EH (cell line): ENCODE data around the gene PTPRS.

Experiments used
- DNase-seq: peaks from one replicate; pipeline ENCODE4 v3.0.0-alpha.2; 2015; ENCODE audit warnings: low read depth

PTPRS gene

DNA sequence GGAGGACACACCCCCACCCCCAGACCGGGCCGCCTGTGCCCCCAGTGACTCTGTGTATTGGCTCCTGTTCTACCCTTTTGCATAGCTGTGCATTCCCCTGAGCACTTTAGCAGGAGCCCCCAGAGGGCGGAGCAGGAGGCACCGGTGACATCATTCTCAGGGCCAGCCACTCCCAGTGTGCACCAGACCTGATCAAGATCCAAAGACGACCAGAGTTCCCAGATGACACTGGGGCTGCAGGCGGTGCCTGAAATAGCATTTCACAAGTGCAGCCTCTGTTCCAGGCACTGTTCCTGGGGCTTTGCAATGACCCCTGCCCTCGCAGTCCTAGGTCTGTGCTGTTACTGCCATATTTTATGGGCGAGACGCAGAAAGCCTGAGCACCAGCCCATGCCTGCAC, 14.5 kb upstream of the PTPRS start:
- no peak for DNase-seq

GRCh38 chr19:5354403-5354802, 13.8 kb upstream of the PTPRS start:
- peak; percentile 29 for DNase-seq

- no peak for DNase-seq
These were observed 11.7 kb upstream of the PTPRS start for GRCh38 chr19:5352229-5352763.

GRCh38 chr19:5351731-5352228, 11.2 kb upstream of the PTPRS start:
- no peak for DNase-seq

- DNase-seq: no peak
These were observed 8.4 kb upstream of the PTPRS start for GRCh38 chr19:5349041-5349440.

DNA sequence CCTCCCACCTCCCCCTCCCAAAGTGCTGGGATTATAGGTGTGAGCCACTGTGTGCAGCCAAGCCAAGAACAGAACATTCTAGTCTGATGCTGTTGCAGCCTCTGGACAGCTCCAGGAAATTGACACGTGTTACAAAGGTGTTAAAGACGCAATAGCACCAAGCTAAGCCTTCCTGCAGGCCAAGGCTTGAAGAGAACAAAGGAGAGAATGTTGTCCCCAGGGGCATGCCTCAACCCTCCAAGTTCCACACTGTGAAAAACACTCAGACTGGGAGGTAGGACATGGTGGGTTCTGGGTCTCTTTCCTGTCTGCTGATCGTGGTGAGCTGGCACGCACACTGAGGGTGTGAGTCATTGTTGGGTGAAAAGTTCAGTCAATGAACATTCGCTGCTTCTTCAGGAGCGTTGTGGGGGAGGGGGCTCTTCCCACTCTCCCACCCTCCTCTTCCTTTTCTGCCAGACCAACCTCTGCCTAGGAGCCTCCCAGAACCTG, 5.3 kb upstream of the PTPRS start:
- peak; percentile 79 for DNase-seq

GRCh38 chr19:5343848-5344247, 3.2 kb upstream of the PTPRS start:
- DNase-seq: peak; percentile 83

- peak; percentile 39 for DNase-seq
These were observed 2.1 kb upstream of the PTPRS start for GRCh38 chr19:5342573-5343201.

GRCh38 chr19:5341981-5342380, 1.4 kb upstream of the PTPRS start:
- no peak for DNase-seq

DNA sequence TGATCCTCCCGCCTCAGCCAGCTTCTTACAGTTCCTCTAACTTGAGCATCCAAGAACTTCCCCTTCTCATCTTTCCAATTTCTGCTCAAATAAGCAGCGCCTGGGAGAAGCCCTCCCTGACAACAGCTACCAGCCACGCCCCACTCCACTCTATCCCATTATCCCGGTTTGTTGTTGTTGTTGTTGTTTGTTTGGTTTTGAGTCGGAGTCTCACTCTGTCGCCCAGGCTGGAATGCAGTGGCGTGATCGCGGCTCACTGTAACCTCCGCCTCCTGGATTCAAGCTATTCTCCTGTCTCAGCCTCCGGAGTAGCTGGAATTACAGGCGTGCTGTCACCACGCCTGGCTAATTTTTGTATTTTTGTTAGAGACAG, 822 bp upstream of the PTPRS start:
- DNase-seq: no peak

DNA sequence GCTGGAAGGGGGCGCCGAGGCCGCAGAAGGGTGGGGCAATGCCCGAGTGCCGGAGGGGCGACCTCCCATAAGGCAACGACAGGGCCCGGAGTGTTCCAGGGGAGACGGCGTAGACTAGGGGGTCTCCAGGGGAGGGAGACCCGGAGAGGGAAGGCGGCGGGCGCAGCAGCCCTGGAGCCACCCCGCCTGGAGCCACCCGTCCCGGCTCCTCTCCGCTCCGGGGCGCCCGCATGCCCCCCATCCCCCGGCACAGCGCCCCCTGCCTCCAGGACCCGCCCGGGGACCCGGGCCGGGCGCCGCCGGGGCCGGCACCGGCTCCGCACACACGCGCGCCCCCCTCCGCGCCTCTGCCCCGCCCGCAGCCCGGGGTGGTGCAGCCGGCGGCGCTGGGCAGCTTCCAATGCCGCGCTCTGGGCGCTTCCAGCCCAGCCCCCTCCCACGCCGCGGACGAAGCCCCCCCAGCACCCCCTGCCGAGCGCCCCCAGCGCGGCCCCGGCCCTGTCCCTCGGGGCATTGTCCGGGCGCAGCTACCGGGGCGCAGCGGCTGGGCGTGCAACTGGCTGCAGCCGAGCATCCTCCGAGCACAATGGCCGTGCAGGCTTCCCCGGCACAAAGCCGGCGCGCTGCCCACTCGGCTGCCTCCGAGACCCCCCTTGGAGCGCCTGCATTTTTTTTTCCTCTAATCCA, 519 bp downstream of the PTPRS start:
- peak; percentile 28 for DNase-seq

- no peak for DNase-seq
These were observed 1.2 kb downstream of the PTPRS start for GRCh38 chr19:5339198-5339949.

DNA sequence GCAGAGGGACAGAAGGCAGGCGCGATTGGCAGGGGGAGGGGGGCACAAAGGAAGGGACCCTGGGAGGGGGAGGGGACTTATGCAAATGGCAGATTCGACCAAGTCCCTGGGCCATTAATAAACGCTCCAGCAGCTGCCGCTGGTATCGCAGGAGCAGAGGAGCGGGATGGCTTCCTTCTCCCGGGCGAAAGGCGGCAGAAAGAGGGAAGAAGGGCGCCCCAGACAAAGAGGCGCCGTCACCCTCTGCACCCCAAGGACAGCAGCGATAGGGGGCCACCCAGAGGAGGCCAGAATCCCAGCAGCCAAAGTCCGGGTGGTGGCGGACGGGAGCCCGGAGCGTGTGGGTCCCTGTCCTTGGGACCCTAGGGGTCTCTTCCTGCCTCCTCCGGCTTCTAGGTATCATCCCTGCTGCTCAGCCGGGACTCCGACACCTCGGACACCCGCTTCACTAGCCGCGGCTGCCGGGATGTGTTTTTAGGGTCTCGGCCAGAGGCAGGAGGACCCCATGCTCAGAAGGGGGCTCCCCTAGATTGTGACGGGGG, 1.9 kb downstream of the PTPRS start:
- no peak for DNase-seq

- no peak for DNase-seq
These were observed 2.6 kb downstream of the PTPRS start for GRCh38 chr19:5337708-5338655.

DNA sequence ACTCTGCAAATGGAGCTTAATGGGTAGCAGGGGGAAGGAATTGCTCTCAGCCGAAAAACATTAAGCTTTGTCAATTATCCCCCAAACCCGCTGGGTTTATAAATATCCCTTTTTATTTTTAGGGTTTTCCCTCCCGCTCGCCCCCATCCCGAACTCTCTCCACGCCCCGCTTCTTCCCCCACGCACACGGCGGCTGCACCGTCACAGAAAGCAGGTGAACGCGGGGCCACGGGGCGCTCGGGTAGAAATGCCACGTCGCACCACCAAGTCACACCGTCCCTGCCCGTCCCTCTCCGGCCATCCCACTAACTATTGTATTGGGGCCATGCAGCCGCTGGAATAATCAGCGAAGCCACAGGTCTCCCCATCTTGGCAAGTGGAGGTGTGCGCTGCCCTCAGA, 3.5 kb downstream of the PTPRS start:
- no peak for DNase-seq

DNA sequence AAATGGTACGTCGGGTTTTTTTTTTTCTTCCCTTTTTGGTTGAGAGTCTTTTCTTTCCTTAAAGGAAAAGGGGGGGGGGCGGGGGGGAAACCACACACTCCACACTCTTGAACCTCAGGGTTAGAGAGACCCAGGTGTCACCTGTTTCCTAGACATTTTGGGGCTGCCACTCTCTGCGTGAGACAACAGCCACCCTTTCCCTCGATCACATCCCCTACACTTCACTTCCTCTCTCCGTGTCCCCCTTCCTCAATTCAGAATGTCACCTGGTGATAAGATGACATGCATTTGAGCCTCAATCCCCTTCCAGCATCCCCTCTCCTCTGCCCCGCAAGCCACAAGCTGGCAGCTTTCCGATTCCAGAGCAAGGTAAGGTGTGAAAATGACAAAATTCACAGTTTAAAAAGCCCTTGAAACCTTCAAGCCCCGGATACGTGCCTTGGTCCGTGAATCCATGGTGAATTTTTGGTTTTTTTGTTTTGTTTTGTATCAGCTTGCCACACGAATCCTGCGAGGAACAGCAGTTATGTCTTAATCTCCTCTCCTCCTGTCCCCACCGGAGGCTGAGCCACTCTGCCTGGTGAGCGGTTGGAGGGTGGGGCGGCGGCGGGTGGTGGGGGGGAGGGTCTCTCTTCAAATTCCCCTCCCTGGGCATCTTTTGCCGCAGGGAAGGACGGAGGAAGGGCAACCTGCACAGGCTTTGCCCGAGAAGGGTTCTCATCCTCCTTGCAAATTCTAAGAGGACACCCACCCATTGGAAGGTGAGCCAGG, 4.2 kb downstream of the PTPRS start:
- DNase-seq: no peak

GRCh38 chr19:5335593-5335992, 5.0 kb downstream of the PTPRS start:
- DNase-seq: no peak

GRCh38 chr19:5334824-5335500, 5.7 kb downstream of the PTPRS start:
- DNase-seq: no peak

- DNase-seq: no peak
These were observed 6.3 kb downstream of the PTPRS start for GRCh38 chr19:5334366-5334739.
